Stomach (tissue), 9 donors: ENCODE data around the gene XRCC4. TPM values are rescaled to one million over a fixed set of nuclear protein-coding genes. Genes with fewer than 3 reads are reported as not detected.

Source experiments
- DNase-seq, 2 donors: peaks; one replicate each; pipeline versions ENCODE4 v3.0.0 to v3.0.0-alpha.2; 2013 to 2019
- H3K27ac ChIP-seq, 5 donors: fragments of 200-600 bp in 4 of 5; sonication (generic) in 4 of 5; one replicate each; pipeline ENCODE4 v1.5.1; 2013 to 2019; ENCODE audit warnings: mild to moderate bottlenecking in 1 of 5, moderate library complexity in 1 of 5
- H3K27me3 ChIP-seq, 3 donors: fragments of 200-600 bp; sonication (generic); one replicate each; pipeline ENCODE4 v1.5.1; 2017 to 2019; ENCODE audit warnings: mixed run types in 1 of 3
- H3K36me3 ChIP-seq, 4 donors: fragments of 200-600 bp; sonication (generic); 1 replicate in 3 of 4; 2 replicates in 1 of 4; pipeline ENCODE4 v1.5.1; 2016 to 2019
- H3K4me1 ChIP-seq, 4 donors: fragments of 200-600 bp; sonication (generic); one replicate each; pipeline ENCODE4 v1.5.1; 2016 to 2019
- H3K4me3 ChIP-seq, 4 donors: fragments of 200-600 bp; sonication (generic) in 3 of 4; one replicate each; pipeline ENCODE4 v1.5.1; 2016 to 2019; ENCODE audit warnings: mild to moderate bottlenecking in 1 of 4
- H3K9me3 ChIP-seq, 4 donors: fragments of 200-600 bp; sonication (generic); one replicate each; pipeline ENCODE4 v1.5.1; 2016 to 2019
- EP300 ChIP-seq: sonication (generic); formaldehyde crosslinking; IDR thresholded peaks from one replicate; pipeline ENCODE4 v1.6.1; 2017; ENCODE audit warnings: antibody characterized with exemption
- POLR2A ChIP-seq, 4 donors: fragments of 450-650 bp; IDR thresholded peaks; one replicate each; pipeline ENCODE4 v1.6.1; 2016; ENCODE audit warnings: antibody characterized with exemption in 4 of 4, control low read depth in 2 of 4, mild to moderate bottlenecking in 1 of 4, moderate library complexity in 1 of 4
- POLR2AphosphoS5 ChIP-seq, 3 donors: sonication (generic); formaldehyde crosslinking; IDR thresholded peaks; one replicate each; pipeline ENCODE4 v1.6.1; 2016; ENCODE audit warnings: antibody characterized with exemption in 3 of 3
- WGBS, 5 donors: extraction: QIAGEN DNeasy Blood & Tissue Kit in 3 of 5; methylation state at CpG; one replicate each; pipeline versions ENCODE4 v1.1.5 to v1.1.7; 2013 to 2018; 5-methylcytosine and 5-hydroxymethylcytosine counted together
- intact Hi-C: fragments of 100-400 bp; cut with DNase I; formaldehyde crosslinking; loops from one replicate; pipeline ENCODE4 v1.15.1; 2023; ENCODE audit warnings: low total_unique reads
- polyA plus RNA-seq, 3 donors: library from polyadenylated mRNA; stranded (reverse); fragments of 200-250 nt; gene quantifications; one replicate each; pipeline ENCODE4 v1.2.3, GENCODE V29; 2013
- total RNA-seq, 5 donors: library from RNA; depleted of rRNA; stranded (reverse); fragments of >200 nt; gene quantifications; one replicate each; pipeline versions ENCODE4 v1.1.0 to v1.2.3, GENCODE V29; 2014 to 2016
- TF ChIP-seq, protein P1 (sequence below), 7 experiments: fragments of 450-650 bp in 4 of 7; fragments of 200-600 bp in 3 of 7; sonication (generic) in 3 of 7; IDR thresholded peaks; one replicate each; pipeline ENCODE4 v1.5.1; 2016 to 2019; ENCODE audit warnings: antibody characterized with exemption in 7 of 7, control low read depth in 2 of 7, mild to moderate bottlenecking in 1 of 7
- donor health status: healthy with polysubstance abuse.
- donor health status: Bipolar disorder and iron deficiency.
- donor health status: healthy.

XRCC4 gene
- total and polyA plus RNA-seq, 8 donors = 0.45 to 14.2 (median 8.4) TPM; not detected in 1

DNA sequence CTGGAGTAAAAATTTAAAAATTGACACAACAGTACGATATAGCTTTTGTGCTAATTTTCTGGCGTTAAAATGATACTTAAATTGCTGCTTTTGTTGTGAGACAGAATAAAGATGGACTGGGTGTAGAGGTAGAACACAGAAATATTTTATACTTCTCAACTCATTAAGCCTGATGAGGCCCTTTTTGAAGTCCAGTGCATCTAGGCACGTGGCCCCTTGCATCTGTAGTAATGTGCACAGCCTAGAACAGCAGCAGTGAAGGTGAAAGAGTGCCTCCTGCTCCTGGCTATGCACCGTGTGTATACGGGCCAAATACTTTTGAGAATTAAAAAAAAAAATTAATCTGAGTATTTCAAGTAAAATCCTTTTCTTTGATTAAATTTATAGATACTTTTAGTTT lies 115.6 kb downstream of the XRCC4 start:
- no peaks in the 10 kb centered on the region for H3K4me1 ChIP-seq
- H3K4me3 ChIP-seq = no peak overlapping the region
- no peaks in the 10 kb centered on the region for H3K9me3 ChIP-seq
- 88 to 95% (median 90%) methylated on average over 5 of the region's 5 CpGs for WGBS, 5 donors
- H3K27ac ChIP-seq = no peak overlapping the region
- intact Hi-C loops = no loop called here
- no peaks in the 10 kb centered on the region for H3K36me3 ChIP-seq
- TF ChIP-seq, protein P1, sequence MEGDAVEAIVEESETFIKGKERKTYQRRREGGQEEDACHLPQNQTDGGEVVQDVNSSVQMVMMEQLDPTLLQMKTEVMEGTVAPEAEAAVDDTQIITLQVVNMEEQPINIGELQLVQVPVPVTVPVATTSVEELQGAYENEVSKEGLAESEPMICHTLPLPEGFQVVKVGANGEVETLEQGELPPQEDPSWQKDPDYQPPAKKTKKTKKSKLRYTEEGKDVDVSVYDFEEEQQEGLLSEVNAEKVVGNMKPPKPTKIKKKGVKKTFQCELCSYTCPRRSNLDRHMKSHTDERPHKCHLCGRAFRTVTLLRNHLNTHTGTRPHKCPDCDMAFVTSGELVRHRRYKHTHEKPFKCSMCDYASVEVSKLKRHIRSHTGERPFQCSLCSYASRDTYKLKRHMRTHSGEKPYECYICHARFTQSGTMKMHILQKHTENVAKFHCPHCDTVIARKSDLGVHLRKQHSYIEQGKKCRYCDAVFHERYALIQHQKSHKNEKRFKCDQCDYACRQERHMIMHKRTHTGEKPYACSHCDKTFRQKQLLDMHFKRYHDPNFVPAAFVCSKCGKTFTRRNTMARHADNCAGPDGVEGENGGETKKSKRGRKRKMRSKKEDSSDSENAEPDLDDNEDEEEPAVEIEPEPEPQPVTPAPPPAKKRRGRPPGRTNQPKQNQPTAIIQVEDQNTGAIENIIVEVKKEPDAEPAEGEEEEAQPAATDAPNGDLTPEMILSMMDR (IDR thresholded peaks at IDR 0.05) = no peak
- no peaks in the 10 kb centered on the region for H3K27me3 ChIP-seq
- DNase-seq = no peak

DNA sequence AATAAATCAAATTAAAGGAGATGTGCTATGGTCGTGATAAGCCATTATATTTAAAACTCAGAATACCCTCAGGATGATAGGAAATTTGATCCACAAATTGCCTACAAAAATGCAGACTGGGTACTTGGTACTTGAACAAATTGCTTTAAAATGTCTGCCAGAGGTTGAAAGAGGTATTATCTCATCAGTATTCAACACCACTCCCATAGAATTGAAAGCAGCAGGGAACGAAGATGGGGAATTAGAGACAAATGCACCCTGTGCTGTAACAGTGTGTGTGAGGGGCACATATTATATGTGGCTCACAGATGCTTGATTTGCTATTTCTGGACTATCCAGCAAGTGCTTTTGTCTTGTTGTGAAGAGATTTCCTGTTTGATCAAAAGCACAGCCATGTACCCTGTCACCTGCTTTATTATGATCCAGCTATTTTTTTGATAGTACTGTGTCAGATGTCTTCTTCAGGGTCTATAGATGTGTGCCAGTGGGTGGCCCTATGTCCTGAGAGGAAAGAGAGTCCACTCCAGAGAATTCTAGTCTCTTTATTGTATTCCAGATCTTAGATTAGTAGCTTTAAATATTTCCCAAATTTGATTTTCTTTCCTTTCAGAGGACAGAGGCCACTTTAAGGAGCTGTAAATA lies 120.1 kb downstream of the XRCC4 start:
- H3K27ac ChIP-seq = no peak overlapping the region
- intact Hi-C loops = no loop called here
- no peaks in the 10 kb centered on the region for H3K9me3 ChIP-seq
- no peaks in the 10 kb centered on the region for H3K4me1 ChIP-seq
- 84 to 95% (median 93%) methylated on average over 2 of the region's 2 CpGs for WGBS, 5 donors
- no peak for DNase-seq
- peaks cover 0 to 4% (median 0%) of the 10 kb centered on the region in 4 donors for H3K36me3 ChIP-seq
- no peak overlapping the region for H3K4me3 ChIP-seq
- TF ChIP-seq, protein P1 (IDR thresholded peaks at IDR 0.05) = no peak
- TF ChIP-seq POLR2AphosphoS5 (IDR thresholded peaks at IDR 0.05) = no peak
- no peak for TF ChIP-seq EP300
- no peak for TF ChIP-seq POLR2A (IDR thresholded peaks at IDR 0.05)
- no peaks in the 10 kb centered on the region for H3K27me3 ChIP-seq

DNA sequence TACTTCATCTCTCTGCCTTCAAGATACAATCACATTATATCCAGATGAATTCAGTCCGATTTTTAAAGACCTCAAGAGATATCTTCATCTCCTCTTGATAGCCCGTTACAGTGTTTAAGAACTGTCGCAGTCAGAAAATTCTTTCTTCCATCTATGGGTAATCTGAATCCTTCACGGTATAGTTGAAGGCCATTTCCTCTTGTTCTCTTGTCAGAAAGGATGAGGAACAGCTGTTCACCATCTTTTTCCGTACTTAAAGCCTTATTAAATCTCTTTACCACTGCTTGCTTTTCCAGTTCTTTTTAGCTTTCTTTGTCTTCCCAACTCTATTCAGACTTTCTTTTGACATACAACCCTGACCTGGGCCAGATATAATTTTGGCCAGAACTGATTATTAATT lies 121.8 kb downstream of the XRCC4 start:
- Histone ChIP-seq H3K27ac (no peak overlapping the region), H3K4me3 (no peak overlapping the region), H3K27me3 (no peaks in the 10 kb centered on the region), H3K9me3 (no peaks in the 10 kb centered on the region), H3K36me3 (peaks cover 0 to 4% (median 0%) of the 10 kb centered on the region in 4 donors), H3K4me1 (no peaks in the 10 kb centered on the region)
- intact Hi-C loops = no loop called here
- TF ChIP-seq POLR2AphosphoS5 (IDR thresholded peaks at IDR 0.05) (no peak), POLR2A (IDR thresholded peaks at IDR 0.05) (no peak), EP300 (no peak)
- TF ChIP-seq, protein P1 (IDR thresholded peaks at IDR 0.05) = no peak
- 64 to 85% (median 77%) methylated on average over 5 of the region's 5 CpGs for WGBS, 5 donors
- peak in 1 of 2 donors; percentile 26 for DNase-seq

DNA sequence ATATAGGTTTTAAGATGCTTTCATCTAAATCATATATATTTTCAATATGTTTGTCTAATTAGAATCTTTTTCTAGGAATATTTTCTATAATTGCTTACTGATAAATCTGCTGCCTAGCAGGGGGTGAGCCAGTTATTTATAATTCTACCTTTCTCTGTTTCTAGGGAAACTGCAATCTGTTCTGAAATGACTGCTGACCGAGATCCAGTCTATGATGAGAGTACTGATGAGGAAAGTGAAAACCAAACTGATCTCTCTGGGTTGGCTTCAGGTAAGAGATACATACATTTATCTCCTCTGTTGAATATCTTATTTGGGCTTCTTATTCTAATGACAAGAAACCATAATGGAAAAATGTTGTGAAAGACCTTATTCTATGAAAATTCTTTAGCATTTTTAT lies 127.3 kb downstream of the XRCC4 start:
- WGBS, 5 donors = 89 to 97% (median 95%) methylated on average over 1 of the region's 1 CpG
- Histone ChIP-seq H3K9me3 (no peaks in the 10 kb centered on the region), H3K27me3 (no peaks in the 10 kb centered on the region), H3K4me3 (no peak overlapping the region), H3K27ac (no peak overlapping the region), H3K4me1 (no peaks in the 10 kb centered on the region), H3K36me3 (peaks cover 0 to 7% (median 3%) of the 10 kb centered on the region in 4 donors)
- TF ChIP-seq EP300 = no peak
- TF ChIP-seq POLR2AphosphoS5 (IDR thresholded peaks at IDR 0.05) = no peak
- intact Hi-C loops = no loop called here
- no peak for DNase-seq

DNA sequence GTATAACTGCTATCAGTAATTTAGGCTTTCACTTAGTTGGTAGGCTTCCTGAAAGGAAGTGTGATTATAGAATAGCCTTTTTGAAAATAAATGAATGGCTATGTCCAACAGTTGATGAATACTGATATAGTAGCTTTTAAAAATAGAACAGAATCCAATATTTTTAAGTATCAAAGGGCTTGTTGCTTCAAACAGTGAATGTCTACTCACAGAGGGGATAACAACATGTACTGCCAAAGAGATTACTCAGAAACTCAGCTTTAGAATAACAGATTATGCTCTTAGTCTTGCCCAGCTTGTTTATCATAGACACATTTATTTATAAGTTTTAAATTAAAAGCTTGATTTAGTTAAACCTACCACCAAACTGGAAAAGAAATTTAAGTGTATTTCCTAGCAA lies 132.6 kb downstream of the XRCC4 start:
- TF ChIP-seq, protein P1 (IDR thresholded peaks at IDR 0.05) = no peak
- no peak for TF ChIP-seq POLR2AphosphoS5 (IDR thresholded peaks at IDR 0.05)
- no peak for TF ChIP-seq EP300
- no peak for TF ChIP-seq POLR2A (IDR thresholded peaks at IDR 0.05)
- Histone ChIP-seq H3K27me3 (no peaks in the 10 kb centered on the region), H3K4me1 (no peaks in the 10 kb centered on the region), H3K27ac (no peak overlapping the region), H3K4me3 (no peak overlapping the region), H3K36me3 (peaks cover 0 to 7% (median 1%) of the 10 kb centered on the region in 4 donors), H3K9me3 (no peaks in the 10 kb centered on the region)
- DNase-seq = no peak
- intact Hi-C loops = no loop called here
